IgD-negative memory B cell (primary cell): ENCODE data around the gene DAB1. TPM values are rescaled to one million over a fixed set of nuclear protein-coding genes. Genes with fewer than 3 reads are reported as not detected.

ENCODE experiments used
- H3K27ac Mint-ChIP-seq, 3 donors: one replicate each; pipeline ENCODE4 v1.8.0; 2020 to 2022; ENCODE audit warnings: mild to moderate bottlenecking in 3 of 3, mixed read lengths in 3 of 3, moderate library complexity in 1 of 3
- H3K27me3 Mint-ChIP-seq: one replicate; pipeline ENCODE4 v1.8.0; 2021; ENCODE audit warnings: mixed read lengths
- H3K36me3 Mint-ChIP-seq: one replicate; pipeline ENCODE4 v1.8.0; 2020; ENCODE audit warnings: mild to moderate bottlenecking, mixed read lengths
- H3K4me1 Mint-ChIP-seq, 3 donors: one replicate each; pipeline ENCODE4 v1.8.0; 2020 to 2022; ENCODE audit warnings: mixed read lengths in 3 of 3, mild to moderate bottlenecking in 1 of 3
- H3K4me3 Mint-ChIP-seq, 4 donors: one replicate each; pipeline ENCODE4 v1.8.0; 2020 to 2022; ENCODE audit warnings: mild to moderate bottlenecking in 4 of 4, mixed read lengths in 4 of 4, moderate library complexity in 3 of 4
- H3K9me3 Mint-ChIP-seq, 3 donors: one replicate each; pipeline ENCODE4 v1.8.0; 2020 to 2021; ENCODE audit warnings: mixed read lengths in 3 of 3, mild to moderate bottlenecking in 1 of 3
- polyA plus RNA-seq: library from polyadenylated mRNA; unstranded; fragments of 300-500 nt; fragmentation: Illumina TruSeq; gene quantifications from one replicate; pipeline ENCODE4 v1.2.3, GENCODE V29; 2021

DAB1 gene
- polyA plus RNA-seq, 1 donor from 2014 or later: 0.08 TPM

- Mint-ChIP-seq H3K36me3 (peaks cover 2% of the 10 kb centered on the region), H3K9me3 (peaks cover 3 to 6% (median 4%) of the 10 kb centered on the region in 3 donors), H3K27me3 (peaks cover 51% of the 10 kb centered on the region), H3K4me3 (peak overlapping the region in 1 of 4 donors; percentile 9), H3K4me1 (peaks cover 0 to 5% (median 0%) of the 10 kb centered on the region in 3 donors), H3K27ac (no peak overlapping the region)
Observed at GRCh38 chr1:57424231-57425027, 569 bp upstream of the DAB1 start.

- Mint-ChIP-seq H3K9me3 (peaks cover 0 to 4% (median 2%) of the 10 kb centered on the region in 3 donors), H3K4me1 (peaks cover 0 to 5% (median 0%) of the 10 kb centered on the region in 3 donors), H3K36me3 (peaks cover 2% of the 10 kb centered on the region), H3K27me3 (peaks cover 55% of the 10 kb centered on the region), H3K4me3 (peak overlapping the region in 1 of 4 donors; percentile 43), H3K27ac (peak overlapping the region in 1 of 3 donors; percentile 57)
Observed at GRCh38 chr1:57423135-57423655, 665 bp downstream of the DAB1 start.

GRCh38 chr1:57422271-57423134, 1.4 kb downstream of the DAB1 start:
- Mint-ChIP-seq H3K27ac (no peak overlapping the region), H3K4me1 (peaks cover 0 to 5% (median 0%) of the 10 kb centered on the region in 3 donors), H3K4me3 (peak overlapping the region in 2 of 4 donors; percentile 43 to 77), H3K27me3 (peaks cover 58% of the 10 kb centered on the region), H3K9me3 (peaks cover 0 to 4% (median 0%) of the 10 kb centered on the region in 3 donors), H3K36me3 (peaks cover 2% of the 10 kb centered on the region)

GRCh38 chr1:57421806-57422205, 2.1 kb downstream of the DAB1 start:
- peaks cover 2% of the 10 kb centered on the region for H3K36me3 Mint-ChIP-seq
- H3K27me3 Mint-ChIP-seq: peaks cover 54% of the 10 kb centered on the region
- peaks cover 0 to 5% (median 0%) of the 10 kb centered on the region in 3 donors for H3K4me1 Mint-ChIP-seq
- no peak overlapping the region for H3K27ac Mint-ChIP-seq
- H3K4me3 Mint-ChIP-seq: no peak overlapping the region
- peaks cover 0 to 4% (median 0%) of the 10 kb centered on the region in 3 donors for H3K9me3 Mint-ChIP-seq

GRCh38 chr1:57420981-57421785, 2.7 kb downstream of the DAB1 start:
- Mint-ChIP-seq H3K4me3 (no peak overlapping the region), H3K27ac (no peak overlapping the region), H3K27me3 (peaks cover 54% of the 10 kb centered on the region), H3K36me3 (peaks cover 2% of the 10 kb centered on the region), H3K4me1 (peaks cover 0 to 5% (median 0%) of the 10 kb centered on the region in 3 donors), H3K9me3 (peaks cover 0 to 4% (median under 1%) of the 10 kb centered on the region in 3 donors)

GRCh38 chr1:57418971-57419370, 4.9 kb downstream of the DAB1 start:
- Mint-ChIP-seq H3K4me3 (no peak overlapping the region), H3K27me3 (peaks cover 42% of the 10 kb centered on the region), H3K4me1 (no peaks in the 10 kb centered on the region), H3K27ac (no peak overlapping the region), H3K36me3 (no peaks in the 10 kb centered on the region), H3K9me3 (peaks cover 0 to 3% (median 2%) of the 10 kb centered on the region in 3 donors)

GRCh38 chr1:57411262-57411661, 12.6 kb downstream of the DAB1 start:
- Mint-ChIP-seq H3K9me3 (peaks cover 6 to 10% (median 7%) of the 10 kb centered on the region in 3 donors), H3K27ac (no peak overlapping the region), H3K27me3 (peaks cover 7% of the 10 kb centered on the region), H3K36me3 (no peaks in the 10 kb centered on the region), H3K4me3 (no peak overlapping the region), H3K4me1 (no peaks in the 10 kb centered on the region)

- Mint-ChIP-seq H3K27me3 (peaks cover 4% of the 10 kb centered on the region), H3K9me3 (peaks cover 4 to 7% (median 6%) of the 10 kb centered on the region in 3 donors), H3K4me3 (no peak overlapping the region), H3K4me1 (no peaks in the 10 kb centered on the region), H3K36me3 (no peaks in the 10 kb centered on the region), H3K27ac (no peak overlapping the region)
Observed at GRCh38 chr1:57410508-57410907, 13.4 kb downstream of the DAB1 start.

- peaks cover 4% of the 10 kb centered on the region for H3K27me3 Mint-ChIP-seq
- no peak overlapping the region for H3K27ac Mint-ChIP-seq
- H3K4me3 Mint-ChIP-seq: no peak overlapping the region
- H3K9me3 Mint-ChIP-seq: peaks cover 4 to 5% (median 4%) of the 10 kb centered on the region in 3 donors
- H3K4me1 Mint-ChIP-seq: no peaks in the 10 kb centered on the region
- no peaks in the 10 kb centered on the region for H3K36me3 Mint-ChIP-seq
Observed at GRCh38 chr1:57407928-57408327, 15.9 kb downstream of the DAB1 start.

GRCh38 chr1:57406428-57406970, 17.4 kb downstream of the DAB1 start:
- H3K9me3 Mint-ChIP-seq: peaks cover 0 to 2% (median 0%) of the 10 kb centered on the region in 3 donors
- H3K27me3 Mint-ChIP-seq: peaks cover 4% of the 10 kb centered on the region
- no peaks in the 10 kb centered on the region for H3K36me3 Mint-ChIP-seq
- H3K4me3 Mint-ChIP-seq: no peak overlapping the region
- no peak overlapping the region for H3K27ac Mint-ChIP-seq
- no peaks in the 10 kb centered on the region for H3K4me1 Mint-ChIP-seq

- no peaks in the 10 kb centered on the region for H3K4me1 Mint-ChIP-seq
- no peaks in the 10 kb centered on the region for H3K36me3 Mint-ChIP-seq
- no peak overlapping the region for H3K27ac Mint-ChIP-seq
- H3K27me3 Mint-ChIP-seq: peaks cover 4% of the 10 kb centered on the region
- peaks cover 0 to 2% (median 0%) of the 10 kb centered on the region in 3 donors for H3K9me3 Mint-ChIP-seq
- H3K4me3 Mint-ChIP-seq: no peak overlapping the region
Observed at GRCh38 chr1:57404884-57405283, 19.0 kb downstream of the DAB1 start.

- Mint-ChIP-seq H3K27me3 (peaks cover 4% of the 10 kb centered on the region), H3K27ac (no peak overlapping the region), H3K4me1 (no peaks in the 10 kb centered on the region), H3K36me3 (peaks cover 2% of the 10 kb centered on the region), H3K9me3 (peaks cover 0 to 2% (median 0%) of the 10 kb centered on the region in 3 donors), H3K4me3 (no peak overlapping the region)
Observed at GRCh38 chr1:57403201-57403600, 20.7 kb downstream of the DAB1 start.

- Mint-ChIP-seq H3K9me3 (no peaks in the 10 kb centered on the region), H3K27me3 (no peaks in the 10 kb centered on the region)
Observed at GRCh38 chr1:57401671-57402070, 22.2 kb downstream of the DAB1 start.

GRCh38 chr1:57400048-57400447, 23.8 kb downstream of the DAB1 start:
- no peak overlapping the region for H3K4me3 Mint-ChIP-seq
- H3K27me3 Mint-ChIP-seq: no peaks in the 10 kb centered on the region
- H3K36me3 Mint-ChIP-seq: peaks cover 2% of the 10 kb centered on the region
- H3K4me1 Mint-ChIP-seq: no peaks in the 10 kb centered on the region
- no peaks in the 10 kb centered on the region for H3K9me3 Mint-ChIP-seq
- H3K27ac Mint-ChIP-seq: no peak overlapping the region

More at GRCh38 chr1:57401671-57402070, 22.2 kb downstream of the DAB1 start:
- H3K27ac Mint-ChIP-seq: no peak overlapping the region
- peaks cover 2% of the 10 kb centered on the region for H3K36me3 Mint-ChIP-seq
- no peak overlapping the region for H3K4me3 Mint-ChIP-seq
- no peaks in the 10 kb centered on the region for H3K4me1 Mint-ChIP-seq
